Vagina (tissue), 2 donors: ENCODE results near the gene LRCH4. TPM values are rescaled to one million over a fixed set of nuclear protein-coding genes. Genes with fewer than 3 reads are reported as not detected.

Experiments used
- DNase-seq, 2 donors: peaks; one replicate each; pipeline ENCODE4 v3.0.0-alpha.2; 2017; ENCODE audit errors: extremely low spot score in 2 of 2
- H3K27ac ChIP-seq: fragments of 200-600 bp; sonication (generic); one replicate; pipeline ENCODE4 v1.5.1; 2019
- H3K27me3 ChIP-seq: fragments of 200-600 bp; sonication (generic); one replicate; pipeline ENCODE4 v1.5.1; 2019
- H3K36me3 ChIP-seq, 2 donors: fragments of 200-600 bp; sonication (generic); one replicate each; pipeline ENCODE4 v1.5.1; 2017 to 2019
- H3K4me1 ChIP-seq: fragments of 200-600 bp; sonication (generic); one replicate; pipeline ENCODE4 v1.5.1; 2019
- H3K4me3 ChIP-seq, 2 donors: fragments of 200-600 bp; sonication (generic); 1 replicate in 1 of 2; 2 replicates in 1 of 2; pipeline ENCODE4 v1.5.1; 2016 to 2019
- H3K9me3 ChIP-seq: fragments of 200-600 bp; sonication (generic); one replicate; pipeline ENCODE4 v1.5.1; 2019
- POLR2A ChIP-seq, 2 donors: fragments of 450-650 bp; IDR thresholded peaks; one replicate each; pipeline ENCODE4 v1.6.1; 2017; ENCODE audit warnings: antibody characterized with exemption in 2 of 2, mild to moderate bottlenecking in 2 of 2, moderate library complexity in 2 of 2
- POLR2AphosphoS5 ChIP-seq, 2 donors: sonication (generic); formaldehyde crosslinking; IDR thresholded peaks; one replicate each; pipeline ENCODE4 v1.9.0; 2017; ENCODE audit warnings: antibody characterized with exemption in 2 of 2, mild to moderate bottlenecking in 2 of 2, low read depth in 1 of 2; ENCODE audit not compliant: insufficient read depth in 1 of 2
- intact Hi-C: fragments of 100-400 bp; cut with DNase I; formaldehyde crosslinking; loops from one replicate; pipeline ENCODE4 v1.15.1; 2023
- total RNA-seq: library from RNA; depleted of rRNA; stranded (reverse); fragments of >200 nt; gene quantifications from one replicate; pipeline ENCODE4 v1.2.3, GENCODE V29; 2016
- TF ChIP-seq, protein P1 (sequence below), 3 experiments: fragments of 450-650 bp in 2 of 3; fragments of 200-600 bp in 1 of 3; sonication (generic) in 1 of 3; IDR thresholded peaks; one replicate each; pipeline ENCODE4 v1.5.1; 2017 to 2019; ENCODE audit warnings: antibody characterized with exemption in 3 of 3, mild to moderate bottlenecking in 2 of 3, moderate library complexity in 2 of 3

Gene LRCH4
- total RNA-seq, 1 donor from 2014 or later: 72.2 TPM

DNA sequence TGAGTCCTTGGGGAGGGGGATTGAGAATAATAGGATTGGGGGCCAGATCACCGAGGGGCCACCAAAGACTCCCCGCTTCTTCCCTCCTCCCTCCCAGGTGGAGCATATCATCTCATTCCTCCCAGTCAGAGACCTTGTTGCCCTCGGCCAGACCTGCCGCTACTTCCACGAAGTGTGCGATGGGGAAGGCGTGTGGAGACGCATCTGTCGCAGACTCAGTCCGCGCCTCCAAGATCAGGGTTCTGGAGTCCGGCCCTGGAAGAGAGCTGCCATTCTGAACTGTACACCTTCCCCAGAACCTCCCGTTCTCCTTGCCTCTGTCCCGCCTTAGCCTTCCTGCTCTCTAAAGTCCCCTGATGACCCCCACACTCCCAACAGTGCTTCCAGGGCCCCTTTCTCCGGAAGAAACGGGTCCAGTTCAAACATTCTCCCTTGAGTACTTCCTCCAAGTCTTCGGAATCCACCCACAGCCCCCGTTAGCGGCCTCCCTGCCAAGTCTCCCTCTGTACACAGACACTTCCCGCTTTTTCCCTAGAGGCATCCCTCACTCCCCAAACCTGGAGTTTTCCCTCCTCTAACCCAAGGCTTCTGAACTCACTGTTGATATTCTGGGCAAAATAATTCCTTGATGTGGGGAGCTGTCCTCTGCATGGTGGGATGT lies 4.3 kb upstream of the LRCH4 start:
- peak overlapping the region in 1 of 2 donors; percentile 16 for H3K4me3 ChIP-seq
- peak overlapping the region; percentile 54 for H3K27ac ChIP-seq
- DNase-seq: no peak
- intact Hi-C loops: no loop called here
- H3K36me3 ChIP-seq: no peaks in the 10 kb centered on the region
- peak in 1 of 2 donors; percentile 21 for TF ChIP-seq POLR2AphosphoS5 (IDR thresholded peaks at IDR 0.05; ENCODE audit: insufficient read depth in 1 of 2, low read depth in 1 of 2)
- TF ChIP-seq, protein P1, sequence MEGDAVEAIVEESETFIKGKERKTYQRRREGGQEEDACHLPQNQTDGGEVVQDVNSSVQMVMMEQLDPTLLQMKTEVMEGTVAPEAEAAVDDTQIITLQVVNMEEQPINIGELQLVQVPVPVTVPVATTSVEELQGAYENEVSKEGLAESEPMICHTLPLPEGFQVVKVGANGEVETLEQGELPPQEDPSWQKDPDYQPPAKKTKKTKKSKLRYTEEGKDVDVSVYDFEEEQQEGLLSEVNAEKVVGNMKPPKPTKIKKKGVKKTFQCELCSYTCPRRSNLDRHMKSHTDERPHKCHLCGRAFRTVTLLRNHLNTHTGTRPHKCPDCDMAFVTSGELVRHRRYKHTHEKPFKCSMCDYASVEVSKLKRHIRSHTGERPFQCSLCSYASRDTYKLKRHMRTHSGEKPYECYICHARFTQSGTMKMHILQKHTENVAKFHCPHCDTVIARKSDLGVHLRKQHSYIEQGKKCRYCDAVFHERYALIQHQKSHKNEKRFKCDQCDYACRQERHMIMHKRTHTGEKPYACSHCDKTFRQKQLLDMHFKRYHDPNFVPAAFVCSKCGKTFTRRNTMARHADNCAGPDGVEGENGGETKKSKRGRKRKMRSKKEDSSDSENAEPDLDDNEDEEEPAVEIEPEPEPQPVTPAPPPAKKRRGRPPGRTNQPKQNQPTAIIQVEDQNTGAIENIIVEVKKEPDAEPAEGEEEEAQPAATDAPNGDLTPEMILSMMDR (IDR thresholded peaks at IDR 0.05): no peak
- no peak for TF ChIP-seq POLR2A (IDR thresholded peaks at IDR 0.05)
- H3K9me3 ChIP-seq: no peaks in the 10 kb centered on the region
- H3K4me1 ChIP-seq: peaks cover 22% of the 10 kb centered on the region
- H3K27me3 ChIP-seq: no peaks in the 10 kb centered on the region

DNA sequence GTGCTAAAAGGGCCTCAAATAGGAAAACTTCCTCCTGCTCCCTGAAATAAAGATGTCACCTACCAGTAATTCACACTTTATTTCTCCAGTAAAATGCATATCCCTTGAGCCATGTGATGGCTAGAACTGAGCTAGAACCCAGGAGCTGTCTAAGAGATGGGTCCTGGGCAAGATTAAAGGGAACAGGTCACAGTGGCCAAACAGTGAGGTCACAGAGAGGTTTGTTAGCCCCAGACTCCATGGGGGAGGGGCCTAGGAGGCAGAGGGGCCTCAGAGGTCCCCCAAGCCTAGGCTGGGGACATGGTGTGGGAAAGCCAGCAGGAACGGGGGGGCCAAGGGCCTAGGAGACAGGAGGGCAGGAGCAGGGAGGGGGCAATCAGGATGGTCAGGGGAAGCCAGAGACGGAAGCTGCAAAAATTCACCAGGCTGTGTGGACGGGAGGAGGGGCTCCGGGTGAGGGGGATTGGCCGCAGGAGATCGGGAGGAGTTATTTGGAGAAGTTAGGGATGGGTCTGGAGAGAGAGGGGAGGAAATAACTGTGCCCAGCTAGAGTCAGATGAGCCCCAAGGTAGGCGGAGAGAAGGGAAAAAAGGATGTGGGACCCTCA lies 3.5 kb upstream of the LRCH4 start:
- no peak for DNase-seq
- Histone ChIP-seq H3K9me3 (no peaks in the 10 kb centered on the region), H3K4me1 (peaks cover 30% of the 10 kb centered on the region), H3K4me3 (peak overlapping the region in 1 of 2 donors; percentile 16), H3K27ac (peak overlapping the region; percentile 54), H3K36me3 (no peaks in the 10 kb centered on the region), H3K27me3 (no peaks in the 10 kb centered on the region)
- intact Hi-C loops: loop anchor here (5.0 kb wide), 1 partner anchor 83 kb away; the partner anchor contains the start of gene GNB2
- TF ChIP-seq POLR2A (IDR thresholded peaks at IDR 0.05) (no peak), POLR2AphosphoS5 (IDR thresholded peaks at IDR 0.05; ENCODE audit: insufficient read depth in 1 of 2, low read depth in 1 of 2) (peak in 1 of 2 donors; percentile 6)
- TF ChIP-seq, protein P1 (IDR thresholded peaks at IDR 0.05): no peak

DNA sequence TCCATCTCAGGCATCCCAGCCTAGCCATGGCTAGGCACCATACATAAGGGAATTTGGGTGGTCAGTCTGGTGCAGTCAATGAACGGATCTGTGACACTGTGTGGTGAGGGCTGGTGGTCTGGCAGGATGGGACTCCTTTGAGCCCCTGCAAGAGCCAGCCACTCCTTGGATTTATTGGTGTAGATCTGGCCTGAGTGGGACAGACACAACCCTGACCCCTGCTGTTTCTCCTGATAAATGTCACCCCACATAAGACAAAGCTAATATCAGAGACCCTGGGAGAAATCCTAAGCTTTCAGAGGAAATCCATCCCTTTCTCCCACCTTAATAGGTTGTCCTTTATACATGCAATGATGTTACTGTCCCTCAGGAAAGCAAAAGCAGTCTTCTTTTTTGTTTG lies 2.5 kb upstream of the LRCH4 start:
- no peaks in the 10 kb centered on the region for H3K27me3 ChIP-seq
- no peaks in the 10 kb centered on the region for H3K9me3 ChIP-seq
- intact Hi-C loops: loop anchor here (5.0 kb wide), 1 partner anchor 84 kb away; the partner anchor contains the start of gene GNB2
- no peak overlapping the region for H3K27ac ChIP-seq
- DNase-seq: no peak
- H3K4me3 ChIP-seq: no peak overlapping the region
- no peaks in the 10 kb centered on the region for H3K36me3 ChIP-seq
- H3K4me1 ChIP-seq: peaks cover 40% of the 10 kb centered on the region
- TF ChIP-seq POLR2AphosphoS5 (IDR thresholded peaks at IDR 0.05; ENCODE audit: insufficient read depth in 1 of 2, low read depth in 1 of 2): no peak

DNA sequence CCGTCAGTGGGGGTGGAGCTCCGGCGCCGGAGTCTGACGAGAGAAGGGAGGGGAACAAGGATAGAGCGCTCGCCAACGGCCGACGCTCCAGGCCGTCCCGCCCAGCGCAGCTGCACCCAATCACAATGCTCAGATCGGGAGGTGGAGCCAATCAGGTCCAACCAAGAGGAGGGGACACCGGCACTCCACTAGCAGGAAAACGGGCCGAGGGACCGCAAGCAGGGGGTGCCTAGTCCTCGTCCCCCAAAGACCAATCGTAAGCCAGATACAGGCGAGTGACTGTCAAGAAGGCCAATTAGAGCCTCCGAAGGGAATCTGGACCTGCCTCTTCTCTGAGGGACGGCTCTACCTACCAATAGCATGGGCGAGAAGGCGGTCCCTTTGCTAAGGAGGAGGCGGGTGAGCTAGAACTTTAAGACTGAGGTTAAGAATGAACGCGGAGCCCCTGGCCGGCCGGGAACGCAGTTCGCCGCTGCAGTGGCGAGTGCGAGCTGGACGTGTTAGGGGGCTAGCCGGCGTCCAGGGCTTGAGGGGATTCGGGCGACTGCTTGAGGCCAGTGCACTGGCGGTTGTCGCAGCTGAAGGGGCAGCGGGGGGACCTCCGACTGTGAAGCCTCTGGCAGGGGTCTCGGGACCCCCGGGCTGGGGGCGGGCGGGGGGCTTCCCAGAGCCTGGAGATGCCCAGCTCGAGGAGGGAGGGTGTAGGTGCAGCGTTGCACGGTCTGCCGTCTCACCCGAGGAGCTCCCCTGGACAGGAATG lies 517 bp upstream of the LRCH4 start, which contains the start of gene FBXO24:
Gene FBXO24 (plus strand): TSS at position 63 of the 760 bp plus-strand sequence. CDS start 298 bp downstream, at position 361.
- DNase-seq: peak; percentile 100
- no peaks in the 10 kb centered on the region for H3K27me3 ChIP-seq
- no peaks in the 10 kb centered on the region for H3K9me3 ChIP-seq
- H3K27ac ChIP-seq: peak within 1 kb of the TSS; percentile 94
- TF ChIP-seq POLR2AphosphoS5 (IDR thresholded peaks at IDR 0.05; ENCODE audit: insufficient read depth in 1 of 2, low read depth in 1 of 2) (peak; percentile 92 to 96), POLR2A (IDR thresholded peaks at IDR 0.05) (peak in 1 of 2 donors; percentile 60)
- TF ChIP-seq, protein P1 (IDR thresholded peaks at IDR 0.05): no peak
- peaks cover 0 to 11% of the 10 kb centered on the region in 2 donors for H3K36me3 ChIP-seq
- peak within 1 kb of the TSS; percentile 79 to 96 for H3K4me3 ChIP-seq
- H3K4me1 ChIP-seq: peaks cover 57% of the 10 kb centered on the region
- intact Hi-C loops: loop anchor here (1.0 to 5.0 kb wide), 2 partner anchors 86 to 107 kb away; partner anchors contain the start of genes GNB2 and TSC22D4
